CD4-positive, alpha-beta T cell treated with Interleukin-15 for 4 hours (primary cell): Measurements from ENCODE around the gene NCEH1.
"Not testable (repeated sequence)": the region's sequence is repeated elsewhere in the genome, so short reads cannot be mapped to it uniquely, and the experiment has no call there.

Experiments used
- DNase-seq: peaks from one replicate; pipeline ENCODE4 v3.0.0-alpha.2; 2020; ENCODE audit warnings: low spot score

Gene NCEH1, protein sequence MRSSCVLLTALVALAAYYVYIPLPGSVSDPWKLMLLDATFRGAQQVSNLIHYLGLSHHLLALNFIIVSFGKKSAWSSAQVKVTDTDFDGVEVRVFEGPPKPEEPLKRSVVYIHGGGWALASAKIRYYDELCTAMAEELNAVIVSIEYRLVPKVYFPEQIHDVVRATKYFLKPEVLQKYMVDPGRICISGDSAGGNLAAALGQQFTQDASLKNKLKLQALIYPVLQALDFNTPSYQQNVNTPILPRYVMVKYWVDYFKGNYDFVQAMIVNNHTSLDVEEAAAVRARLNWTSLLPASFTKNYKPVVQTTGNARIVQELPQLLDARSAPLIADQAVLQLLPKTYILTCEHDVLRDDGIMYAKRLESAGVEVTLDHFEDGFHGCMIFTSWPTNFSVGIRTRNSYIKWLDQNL

DNA sequence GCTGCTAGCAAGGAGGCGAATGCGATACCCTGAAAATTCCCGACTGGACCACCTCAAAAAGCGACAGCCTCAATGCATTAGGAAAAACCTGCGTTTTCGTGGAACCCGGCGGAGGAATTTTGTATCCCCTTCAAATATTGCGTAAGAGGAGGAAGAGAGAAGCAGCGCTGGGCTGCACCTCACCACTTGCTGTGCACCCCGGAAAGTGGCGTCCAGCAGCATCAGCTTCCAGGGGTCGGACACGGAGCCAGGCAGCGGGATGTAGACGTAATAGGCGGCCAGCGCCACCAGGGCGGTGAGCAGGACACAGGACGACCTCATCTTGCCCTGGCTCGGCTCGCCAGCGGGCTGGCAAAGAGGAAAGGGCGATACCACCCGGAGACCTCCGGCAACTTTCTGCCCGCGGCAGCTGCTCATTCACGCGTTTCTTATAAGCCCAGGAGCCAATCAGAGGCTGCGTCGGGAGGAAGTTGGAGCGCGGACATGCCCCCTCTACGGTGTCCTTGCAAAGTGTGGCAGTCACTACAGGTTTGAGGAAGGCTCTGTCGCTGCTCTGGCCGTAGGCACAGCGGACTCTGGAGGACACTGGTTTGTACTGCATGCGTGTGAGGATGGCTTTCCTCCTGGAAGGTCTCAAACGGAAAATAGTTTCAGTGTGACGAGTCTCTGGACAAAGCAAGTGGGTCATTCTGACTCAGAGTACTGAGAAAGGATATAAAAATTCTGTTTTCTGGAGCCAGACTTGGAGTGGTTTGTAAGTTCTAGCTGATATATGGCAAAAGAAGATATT, at the start of gene NCEH1:
TSS of gene NCEH1 (minus strand) at position 404 of the 790 bp plus-strand sequence. CDS start at position 321, 83 bp downstream.
- peak; percentile 77 for DNase-seq

DNA sequence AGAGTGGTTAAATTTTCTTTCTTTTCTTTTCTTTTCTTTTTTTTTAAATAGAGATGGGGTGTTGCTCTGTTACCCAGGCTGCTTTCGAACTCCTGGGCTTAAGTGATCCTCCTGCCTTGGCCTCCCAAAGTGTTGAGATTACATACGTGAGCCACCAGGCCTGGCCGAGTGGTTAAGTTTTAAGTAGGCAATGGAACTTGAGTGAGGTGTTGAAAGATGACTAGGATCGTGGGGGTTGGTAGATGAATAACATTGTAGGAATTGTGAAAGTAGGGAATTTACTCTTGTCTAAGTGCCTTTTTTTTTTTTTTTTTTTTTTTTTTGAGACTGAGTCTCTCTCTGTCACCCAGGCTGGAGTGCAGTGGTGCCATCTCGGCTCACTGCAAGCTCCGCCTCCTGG, 49.5 kb upstream of the NCEH1 start:
- not testable (repeated sequence) for DNase-seq

DNA sequence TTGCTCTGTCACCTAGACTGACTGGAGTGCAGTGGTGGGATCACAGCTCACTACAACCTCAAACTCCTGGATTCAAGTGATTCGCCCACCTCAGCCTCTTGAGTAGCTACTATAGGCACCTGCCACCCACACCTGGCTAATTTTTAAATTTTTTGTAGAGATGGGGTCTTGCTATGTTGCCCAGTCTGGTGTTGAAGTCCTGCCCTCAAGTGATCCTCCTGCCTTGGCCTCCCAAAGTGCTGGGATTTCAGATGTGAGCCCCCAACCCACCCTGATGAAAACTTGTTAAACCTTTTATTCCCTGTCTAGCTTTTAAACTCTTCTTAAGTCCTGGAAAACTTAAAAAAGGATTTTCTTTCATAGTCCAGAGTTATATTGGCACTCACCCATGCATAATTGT, 42.3 kb upstream of the NCEH1 start:
- no peak for DNase-seq

DNA sequence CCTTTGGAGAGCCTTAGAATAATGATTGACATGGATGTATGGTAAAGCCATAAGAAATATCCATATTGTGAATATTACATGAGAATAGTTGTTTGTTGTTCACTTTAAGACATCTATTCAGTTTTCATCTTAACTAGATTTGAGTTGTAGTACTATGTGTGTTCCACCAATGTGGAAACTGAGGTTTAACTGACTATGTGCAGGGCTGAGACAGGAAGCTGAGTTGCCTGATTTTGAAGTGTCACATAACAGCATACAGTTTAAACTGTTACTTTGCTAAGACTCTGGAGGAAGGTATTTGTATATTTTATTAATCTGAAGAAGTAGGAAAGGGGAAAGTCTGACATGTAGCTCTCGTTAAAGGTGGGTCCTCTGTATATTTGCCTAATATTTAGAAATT, 41.8 kb upstream of the NCEH1 start:
- peak; percentile 6 for DNase-seq

DNA sequence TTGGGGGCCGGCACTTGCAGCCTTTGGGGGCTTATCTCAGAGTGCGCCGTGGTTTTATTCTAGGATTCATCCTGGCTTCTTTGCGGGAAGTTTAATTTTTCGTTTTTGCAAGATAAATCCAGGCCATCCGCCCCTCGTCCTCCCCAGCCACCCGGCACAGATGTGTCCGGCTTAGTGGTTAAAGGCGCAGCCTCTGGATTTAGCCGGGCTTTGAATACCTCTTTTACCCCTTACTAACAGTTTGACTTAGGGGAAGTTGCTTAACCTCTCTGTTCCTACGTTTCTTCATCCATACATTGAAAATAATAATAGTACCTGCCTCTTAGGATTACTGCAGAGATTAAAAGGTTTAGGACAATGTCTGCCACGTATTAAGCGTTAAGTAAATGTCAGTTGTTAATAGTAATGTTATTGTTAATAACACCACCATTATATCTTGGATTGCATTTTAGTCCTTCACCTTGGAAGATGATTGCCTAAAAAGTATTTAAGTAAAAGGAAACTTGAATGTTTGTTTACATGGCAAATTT, 40.4 kb upstream of the NCEH1 start:
- no peak for DNase-seq

DNA sequence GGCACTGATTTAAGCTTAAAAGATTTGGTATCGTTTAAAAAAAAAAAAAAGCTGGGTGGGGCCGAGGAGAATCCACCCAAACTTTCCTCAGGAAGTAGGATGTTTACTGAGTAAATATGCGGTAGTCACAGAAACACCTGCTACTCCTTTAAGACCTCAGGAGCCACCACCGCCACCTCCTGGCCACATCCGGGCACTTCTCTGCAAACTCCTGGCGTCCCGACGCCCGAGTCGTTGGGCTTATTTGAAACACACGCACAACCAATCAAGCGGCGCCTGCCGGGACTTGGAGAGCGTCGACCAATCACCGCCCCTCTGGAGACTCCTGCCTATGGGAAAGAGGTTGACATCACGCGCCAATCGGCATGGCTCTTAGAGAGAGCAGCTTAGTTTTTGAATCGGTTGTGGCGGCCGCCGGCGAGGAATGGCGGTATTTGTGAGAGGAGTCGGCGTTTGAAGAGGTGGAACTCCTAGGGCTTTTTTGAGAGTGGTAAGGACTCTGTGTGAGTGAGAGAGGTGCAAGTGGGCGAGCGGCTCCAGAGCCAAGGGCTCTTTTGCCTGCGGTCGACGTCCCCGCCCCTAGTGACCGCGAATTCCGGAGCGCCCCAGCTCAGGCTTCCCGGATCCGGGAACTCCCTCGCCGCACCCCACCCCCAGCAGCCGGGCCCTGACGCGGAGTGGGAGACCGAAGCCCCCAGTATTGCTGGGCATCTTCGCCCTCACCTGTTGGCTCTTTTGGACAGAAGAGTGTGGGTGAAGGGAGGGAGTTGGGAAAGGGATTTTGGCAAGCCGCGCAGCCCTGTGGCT, 39.7 kb upstream of the NCEH1 start, which contains the start of gene ECT2:
TSS of gene ECT2 (plus strand) at position 359 of the 807 bp plus-strand sequence. CDS start 3,805 bp downstream, outside the sequence.
- DNase-seq = peak; percentile 99

DNA sequence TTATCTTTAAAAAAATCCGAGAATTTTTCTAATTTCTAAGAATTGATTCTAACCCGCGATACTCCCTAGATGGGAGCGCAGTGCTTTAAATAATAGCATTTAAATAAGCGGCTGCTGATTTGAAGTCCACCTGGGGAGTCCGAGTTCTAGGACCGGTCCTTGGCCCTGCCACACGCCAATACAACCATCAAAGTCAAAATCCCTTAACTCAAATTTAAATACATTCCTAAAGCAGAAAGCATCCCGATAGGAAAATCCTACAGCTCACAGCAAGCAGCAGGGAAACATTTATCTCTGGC, 39.2 kb upstream of the NCEH1 start:
- no peak for DNase-seq

DNA sequence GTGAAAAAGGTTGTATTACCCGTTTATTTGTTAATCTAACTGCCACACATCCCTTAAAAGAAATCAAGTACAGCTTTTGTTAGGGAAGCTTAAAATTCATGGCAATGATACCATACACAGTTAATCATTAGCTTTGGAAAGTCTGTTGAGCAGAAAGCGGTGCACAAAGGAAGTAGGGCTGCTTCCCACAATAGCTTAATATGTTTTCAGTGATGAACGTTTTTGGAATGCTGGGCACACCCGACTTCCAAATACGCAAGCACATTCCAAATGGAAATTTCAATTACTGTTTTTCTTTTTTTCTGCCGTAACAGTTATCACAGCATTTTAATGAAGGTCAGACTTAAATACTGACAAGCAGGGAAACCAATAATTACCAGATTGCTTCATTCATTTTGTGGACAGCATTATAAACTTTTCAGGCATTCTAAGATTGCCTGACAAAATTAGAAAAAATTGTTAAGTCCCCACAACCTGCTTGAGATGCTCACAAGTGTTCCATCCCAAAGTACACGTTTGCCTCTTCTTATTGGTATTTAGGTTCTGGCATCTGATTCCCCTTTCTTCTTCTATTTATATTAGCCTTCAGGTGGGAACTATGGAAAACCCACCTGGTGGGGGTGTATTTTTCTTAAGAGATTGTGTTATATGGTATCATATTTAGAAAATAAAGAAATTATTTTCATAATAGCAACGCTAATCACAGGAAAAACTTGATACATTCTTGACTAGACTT, 38.5 kb upstream of the NCEH1 start:
- DNase-seq = no peak

DNA sequence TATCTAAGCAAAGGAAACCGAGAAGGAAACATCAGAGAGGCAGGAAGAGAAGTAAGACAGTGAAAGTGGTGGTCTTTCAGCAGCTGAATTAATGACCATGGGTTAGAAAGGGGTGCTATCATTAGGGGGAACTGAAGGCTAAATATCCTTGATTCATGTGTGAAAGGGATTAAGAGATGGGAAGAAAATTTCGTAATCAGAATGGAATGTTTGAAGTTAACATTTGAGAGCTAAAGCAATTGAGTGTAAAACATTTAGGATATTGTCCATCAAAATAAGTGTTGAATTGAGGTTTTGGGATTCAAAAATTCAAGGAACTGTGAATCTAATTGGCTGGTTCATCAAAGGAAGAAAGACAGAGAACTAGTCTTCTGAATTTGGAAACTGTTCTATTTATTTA, 35.6 kb upstream of the NCEH1 start:
- DNase-seq = no peak

DNA sequence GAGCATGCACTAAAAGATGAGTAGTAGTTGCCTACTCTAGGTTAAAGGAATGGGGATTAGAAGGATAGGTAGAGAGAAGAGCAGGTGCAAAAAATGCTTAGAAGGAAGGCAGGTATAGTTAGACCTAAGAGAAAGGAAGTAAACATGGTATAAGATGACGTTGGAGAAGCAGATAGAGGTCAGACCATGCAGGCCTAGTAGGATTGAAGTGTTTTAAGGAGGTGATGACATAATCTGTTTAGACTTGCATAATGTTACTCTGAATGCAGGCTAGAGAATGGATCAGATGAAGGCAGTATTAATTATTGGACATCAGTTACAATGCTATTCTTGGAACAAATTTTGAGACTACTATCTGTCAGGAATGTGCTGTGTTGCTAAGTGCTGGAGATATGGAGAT, 28.6 kb upstream of the NCEH1 start:
- DNase-seq = no peak

DNA sequence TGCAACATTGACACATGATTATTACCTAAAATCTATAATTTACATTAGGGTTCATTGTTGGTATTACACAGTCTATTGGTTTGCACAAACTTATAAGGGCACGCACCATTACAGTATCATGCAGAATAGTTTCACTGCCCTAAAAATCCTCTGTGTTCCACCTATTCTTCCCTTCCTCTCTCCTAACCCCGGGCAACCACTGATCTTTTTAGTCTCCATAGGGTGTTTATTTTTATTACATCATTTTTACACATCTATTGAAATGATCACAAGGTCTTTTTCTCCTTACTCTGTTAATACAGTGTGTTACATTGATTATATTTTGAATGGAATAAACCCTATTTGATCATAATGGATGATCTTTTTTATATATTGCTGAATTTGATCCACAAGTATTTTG, 24.1 kb upstream of the NCEH1 start:
- DNase-seq = no peak

DNA sequence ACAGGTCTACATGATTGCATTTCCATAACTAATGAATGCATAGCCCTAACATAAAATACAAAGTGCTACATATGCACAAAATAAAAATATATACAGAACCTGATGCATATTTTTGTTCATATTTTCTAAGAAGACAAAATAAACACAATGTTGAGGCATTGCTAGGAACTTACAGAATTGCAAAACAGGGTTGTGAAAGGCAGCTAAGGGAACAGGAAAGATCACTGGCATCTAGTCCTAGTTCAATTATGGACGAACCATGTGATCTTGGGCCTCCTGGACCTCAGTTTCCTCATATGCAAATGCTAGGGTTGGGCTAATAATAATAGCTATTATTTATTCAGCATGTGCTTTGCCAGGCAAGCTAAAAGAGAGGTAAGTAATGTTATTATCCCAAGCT, 15.5 kb upstream of the NCEH1 start:
- DNase-seq = no peak

DNA sequence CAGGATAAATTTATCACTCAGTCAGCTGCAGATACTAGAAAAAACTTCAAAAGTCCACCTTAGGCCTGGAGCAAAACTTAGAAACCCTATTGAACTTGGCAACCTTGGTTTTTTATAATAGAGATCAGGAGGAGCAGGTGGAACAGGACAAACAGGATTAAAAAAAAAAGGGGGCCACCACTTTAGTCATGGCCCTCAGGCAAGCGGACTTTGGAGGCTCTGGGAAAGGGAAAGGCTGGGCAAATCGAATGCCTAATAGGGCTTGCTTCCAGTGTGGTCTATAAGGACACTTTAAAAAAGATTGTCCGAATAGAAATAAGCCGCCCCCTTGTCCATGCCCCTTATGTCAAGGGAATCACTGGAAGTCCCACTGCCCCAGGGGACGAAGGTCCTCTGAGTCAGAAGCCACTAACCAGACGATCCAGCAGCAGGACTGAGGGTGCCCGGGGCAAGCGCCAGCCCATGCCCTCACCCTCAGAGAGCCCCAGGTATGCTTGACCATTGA, 11.7 kb upstream of the NCEH1 start:
- DNase-seq = not testable (repeated sequence)

DNA sequence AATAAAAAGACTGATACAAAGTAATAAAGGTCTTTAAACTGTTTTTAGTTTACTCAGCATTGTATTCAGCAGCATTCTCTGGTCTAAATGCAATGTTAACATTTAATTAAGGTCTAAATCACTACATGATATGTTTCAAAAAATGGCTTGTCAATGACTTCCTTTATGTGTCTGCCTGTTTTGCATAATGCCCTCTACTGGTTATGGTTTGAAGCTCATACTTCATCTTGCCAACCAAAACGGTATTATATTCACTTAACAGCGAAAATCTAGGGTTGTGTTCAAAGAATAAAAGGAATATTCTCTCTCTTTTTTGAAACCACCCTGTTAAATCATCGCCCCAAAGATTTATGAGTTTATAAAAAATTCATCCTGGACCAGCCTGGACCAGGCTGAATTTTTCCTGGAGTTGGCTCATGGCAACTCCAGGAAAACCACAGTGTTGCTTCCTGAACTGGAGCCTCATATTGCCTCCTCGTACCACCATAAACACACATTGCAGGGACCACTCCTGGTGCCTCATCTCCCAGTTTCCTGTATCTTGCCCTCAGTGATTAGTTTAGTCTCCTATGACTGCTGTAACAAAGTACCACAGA, 6.7 kb upstream of the NCEH1 start:
- DNase-seq = peak; percentile 27

DNA sequence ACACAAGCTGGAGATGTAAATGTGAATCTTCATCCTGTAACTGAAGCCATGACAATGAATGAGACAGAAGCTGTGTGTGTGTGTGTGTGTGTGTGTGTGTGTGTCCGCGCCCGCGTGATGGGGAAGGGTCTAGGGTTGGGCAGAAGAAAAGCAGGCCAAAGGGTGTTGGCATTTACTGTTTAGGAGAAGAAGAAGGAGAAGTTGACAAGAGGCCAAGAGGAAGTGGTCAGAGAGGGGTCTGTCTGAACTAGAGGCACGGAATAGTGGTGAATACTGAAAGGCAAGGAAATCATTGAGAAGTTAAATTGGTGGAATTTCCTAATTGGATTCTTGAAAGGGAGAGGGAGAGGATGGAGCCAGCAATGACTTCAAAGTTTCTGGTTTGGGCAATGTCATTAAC, 5.6 kb upstream of the NCEH1 start:
- no peak for DNase-seq

DNA sequence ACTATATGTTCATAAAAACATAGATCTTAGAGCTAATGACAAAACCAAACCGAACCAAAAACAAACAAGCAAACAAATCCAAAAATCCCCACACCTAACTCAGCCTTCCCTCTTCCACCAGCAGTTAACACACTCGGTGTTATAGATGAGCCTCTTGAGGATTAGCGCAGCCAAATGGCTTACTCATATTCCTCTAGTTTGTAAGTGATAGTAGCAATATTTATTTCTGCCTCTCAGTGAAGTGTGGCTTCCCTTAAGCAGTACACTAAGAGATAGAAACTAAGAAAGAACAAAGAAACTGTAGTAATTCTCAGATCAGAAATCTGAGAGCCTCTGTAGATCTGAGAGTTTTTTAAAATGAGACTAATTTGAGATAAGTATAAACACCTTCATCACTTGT, 2.4 kb upstream of the NCEH1 start:
- DNase-seq = no peak

DNA sequence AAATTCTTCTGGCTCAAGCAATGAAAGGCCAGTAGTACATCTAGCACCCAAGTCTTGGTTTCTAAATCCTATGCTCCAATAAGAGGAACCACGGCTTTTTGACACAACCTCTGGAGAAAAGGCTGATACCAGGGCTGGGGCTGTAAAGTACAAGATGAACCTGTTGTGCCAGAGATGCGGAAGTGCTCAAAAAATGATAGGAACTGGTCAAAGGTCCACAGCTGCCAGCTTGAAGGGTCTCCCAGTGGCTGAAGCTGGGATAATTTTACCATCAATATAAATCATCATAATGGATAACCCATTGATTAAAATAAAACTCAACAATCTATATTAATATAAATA, 558 bp upstream of the NCEH1 start:
- no peak for DNase-seq

DNA sequence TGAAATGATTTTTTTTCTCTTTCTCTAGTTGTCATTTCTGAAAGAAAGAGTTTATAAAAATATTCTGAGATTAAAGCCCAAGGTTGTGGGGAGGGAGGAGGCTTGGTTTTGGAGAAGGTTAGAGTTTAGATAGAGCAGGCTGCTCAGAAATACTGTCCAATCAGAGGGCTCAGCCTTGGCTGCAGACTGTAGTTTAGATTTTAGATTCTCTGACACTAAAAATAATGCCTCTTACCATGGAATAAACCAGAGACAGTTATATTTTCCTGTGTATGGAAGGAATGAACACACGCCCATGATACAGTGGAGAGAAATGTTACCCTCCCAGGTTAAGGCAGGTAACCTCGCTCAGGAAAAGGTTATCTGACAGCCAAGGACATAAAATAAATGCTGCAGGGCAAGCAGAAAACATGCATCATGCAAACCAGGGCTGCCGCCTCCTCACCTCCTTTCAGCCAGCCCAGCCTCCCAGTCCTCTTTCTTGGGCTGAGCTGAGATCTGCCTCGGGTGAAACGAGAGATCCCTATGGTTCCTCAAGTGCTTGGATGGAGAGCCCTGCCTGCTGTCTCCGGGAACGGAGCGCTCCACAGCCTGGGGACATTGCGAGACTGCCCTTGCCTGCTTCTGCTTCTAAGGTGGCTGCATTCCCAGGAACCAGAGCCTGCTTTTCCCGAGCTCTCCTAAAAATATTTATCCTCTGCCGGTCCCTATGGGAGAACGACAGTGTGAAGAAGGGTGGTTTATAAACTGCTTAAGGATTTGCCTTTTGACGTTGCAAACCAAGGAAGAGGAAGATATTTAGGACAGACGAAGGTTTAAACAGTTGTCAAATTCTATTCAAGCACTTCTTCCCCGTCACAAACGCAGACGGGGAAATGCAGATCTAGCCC, 848 bp downstream of the NCEH1 start:
- no peak for DNase-seq

DNA sequence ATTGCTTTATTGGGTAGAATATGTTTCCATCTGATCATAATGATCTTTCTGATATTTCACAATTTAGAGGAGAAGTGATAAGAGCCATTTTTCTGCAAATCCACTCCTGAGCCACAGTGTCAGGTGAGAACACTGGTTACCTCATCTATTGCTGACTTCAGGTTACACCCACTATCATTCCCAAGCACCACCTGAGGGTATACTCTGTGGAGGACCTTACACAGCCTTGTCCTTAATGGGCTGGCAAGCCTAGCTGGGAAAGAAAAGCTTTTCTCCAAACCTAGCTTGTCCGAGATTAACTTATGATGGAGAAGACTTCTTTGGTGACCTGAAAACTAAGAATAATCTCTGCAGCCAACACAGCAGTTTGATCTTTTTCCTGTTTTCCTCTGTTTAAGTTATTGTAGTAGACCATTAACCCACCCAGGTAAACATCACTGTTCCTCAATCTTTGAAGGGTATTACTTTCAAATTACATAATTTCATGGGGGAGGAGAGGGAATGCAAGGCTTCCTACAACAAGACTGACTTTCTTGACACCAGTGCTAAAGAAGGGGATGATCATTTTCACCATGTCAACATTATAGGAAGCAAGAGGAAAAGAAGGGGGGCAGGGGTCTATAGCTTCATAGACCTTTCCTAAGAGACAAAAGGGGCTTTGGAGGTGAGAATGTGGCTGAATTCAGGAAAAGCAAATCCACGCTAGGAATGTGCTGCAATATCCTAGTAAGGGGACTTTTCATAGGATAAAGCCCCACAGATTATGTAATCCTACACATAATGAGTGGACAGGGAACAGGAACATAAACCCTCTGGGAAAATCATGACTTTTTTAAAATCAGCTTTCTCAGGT, 1.7 kb downstream of the NCEH1 start:
- no peak for DNase-seq
